NCI-H187 treated with DMSO at 0.1 percent for 48 hours (cell line): ENCODE results near the gene CDKN1A.

Experiments
- DNase-seq: peaks from one replicate; lab custom pipeline; 2025; lab: John Stamatoyannopoulos, UW

The CDKN1A gene

DNA sequence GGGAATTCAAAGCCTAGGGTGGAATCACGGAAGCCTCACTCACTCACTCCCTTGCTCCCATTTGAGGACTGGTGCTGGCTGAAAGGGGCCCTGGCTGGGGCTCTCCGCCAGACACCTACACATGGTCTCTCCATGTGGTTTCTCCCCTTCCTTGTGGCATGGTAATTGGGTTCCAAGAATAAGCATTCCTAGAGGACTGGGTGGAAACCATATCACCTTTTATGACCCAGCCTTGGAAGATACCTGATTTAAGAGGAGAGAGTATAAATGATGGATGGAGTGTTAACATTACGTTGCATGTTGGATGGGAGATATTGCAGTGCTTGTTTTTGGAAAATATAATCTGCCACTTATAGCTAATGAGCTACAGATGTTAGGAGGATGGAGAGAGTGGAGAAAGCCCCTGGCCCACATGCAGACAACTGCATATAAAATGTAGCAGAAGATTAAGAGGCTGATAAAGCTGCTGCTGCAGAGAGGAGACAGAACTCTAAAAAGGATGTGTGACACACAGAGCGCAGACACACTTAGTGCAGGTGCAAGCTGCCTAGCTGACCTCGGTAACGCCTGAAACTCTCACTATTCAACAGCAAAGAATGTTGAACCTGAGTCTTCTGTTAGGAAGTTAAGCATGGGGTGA lies 23.3 kb upstream of the CDKN1A start:
- no peak for DNase-seq

DNA sequence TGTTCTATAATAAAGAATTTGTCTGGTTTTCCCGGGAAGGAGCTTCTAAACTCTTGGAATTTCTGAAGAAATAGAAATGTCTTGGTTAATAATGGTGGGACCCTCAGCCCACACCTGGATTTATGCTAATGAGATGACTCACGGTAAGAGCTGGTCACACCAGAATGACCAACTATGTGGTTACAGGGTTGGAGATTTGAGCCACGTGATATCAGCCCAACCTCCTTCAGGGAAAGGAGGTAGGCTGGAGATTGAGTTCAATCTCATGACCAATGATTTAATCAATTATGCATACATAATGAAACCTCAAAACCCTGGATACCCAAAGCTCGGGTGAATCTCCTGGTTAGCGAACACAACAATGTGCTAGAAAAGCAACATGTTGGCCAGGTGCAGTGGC lies 22.1 kb upstream of the CDKN1A start:
- DNase-seq = no peak

DNA sequence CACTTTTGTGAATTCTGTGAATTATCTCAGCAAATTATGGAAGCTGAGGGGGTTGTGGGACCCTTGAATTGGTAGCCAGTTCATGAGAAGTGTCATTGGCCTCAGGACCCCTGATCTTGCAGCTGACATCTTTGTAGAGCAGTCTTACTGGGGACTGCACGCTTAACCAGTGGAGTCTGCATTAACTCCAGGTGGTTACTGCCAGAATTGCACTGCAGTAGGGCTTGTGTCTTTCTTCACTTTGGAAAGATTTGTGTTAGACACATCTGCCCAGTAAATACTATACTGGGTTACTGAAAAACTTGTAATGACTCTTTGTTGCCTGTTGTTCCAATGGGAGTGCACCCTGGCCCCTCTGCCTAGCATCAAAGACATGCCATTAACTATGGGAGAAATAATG lies 21.2 kb upstream of the CDKN1A start:
- DNase-seq = no peak

DNA sequence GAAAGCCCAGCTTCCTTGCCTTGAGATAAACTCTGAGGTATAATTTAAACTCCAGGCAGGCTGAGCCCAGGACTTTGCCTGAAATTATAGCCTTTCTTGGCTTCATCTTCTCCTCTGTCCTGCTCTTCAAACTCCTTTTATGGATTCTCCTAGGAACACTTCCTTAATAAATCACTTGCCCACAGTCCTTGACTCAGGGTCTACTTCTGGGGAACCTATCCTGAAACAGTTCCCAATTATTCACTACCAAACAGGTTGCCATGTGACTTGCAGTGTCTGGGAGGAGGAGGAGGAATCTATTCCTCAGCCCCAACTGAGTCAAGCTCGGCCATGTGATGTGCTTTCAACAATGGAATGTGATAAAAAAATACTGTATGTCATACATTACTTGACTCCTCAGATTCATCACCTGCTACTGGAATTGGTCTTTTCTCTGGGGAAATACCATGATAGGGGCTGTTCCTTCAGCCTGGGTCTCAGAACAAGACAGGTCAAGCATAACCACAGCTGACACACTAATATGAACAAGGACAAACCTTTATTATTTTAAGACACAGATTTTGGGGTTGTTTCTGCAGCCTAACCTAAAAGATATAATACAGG lies 20.5 kb upstream of the CDKN1A start:
- no peak for DNase-seq

DNA sequence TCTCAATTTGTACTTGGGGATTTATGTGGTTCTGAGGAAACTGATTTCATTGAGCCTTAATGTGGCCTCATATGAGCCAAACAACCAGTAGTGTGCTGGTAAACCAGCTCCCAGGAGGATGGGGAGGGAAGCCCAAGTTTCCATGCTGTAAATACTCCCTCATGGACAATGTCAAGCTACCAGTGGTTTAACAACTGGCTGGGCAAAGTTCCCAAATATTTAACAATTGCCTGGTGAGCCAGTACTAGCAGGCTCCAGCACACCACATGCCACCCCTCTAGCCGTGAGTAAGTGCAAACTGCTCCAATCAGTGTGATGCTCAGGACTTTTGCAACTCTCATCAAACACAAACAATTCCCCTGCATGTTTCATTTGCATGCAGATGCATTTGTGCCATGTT lies 19.2 kb upstream of the CDKN1A start:
- no peak for DNase-seq

DNA sequence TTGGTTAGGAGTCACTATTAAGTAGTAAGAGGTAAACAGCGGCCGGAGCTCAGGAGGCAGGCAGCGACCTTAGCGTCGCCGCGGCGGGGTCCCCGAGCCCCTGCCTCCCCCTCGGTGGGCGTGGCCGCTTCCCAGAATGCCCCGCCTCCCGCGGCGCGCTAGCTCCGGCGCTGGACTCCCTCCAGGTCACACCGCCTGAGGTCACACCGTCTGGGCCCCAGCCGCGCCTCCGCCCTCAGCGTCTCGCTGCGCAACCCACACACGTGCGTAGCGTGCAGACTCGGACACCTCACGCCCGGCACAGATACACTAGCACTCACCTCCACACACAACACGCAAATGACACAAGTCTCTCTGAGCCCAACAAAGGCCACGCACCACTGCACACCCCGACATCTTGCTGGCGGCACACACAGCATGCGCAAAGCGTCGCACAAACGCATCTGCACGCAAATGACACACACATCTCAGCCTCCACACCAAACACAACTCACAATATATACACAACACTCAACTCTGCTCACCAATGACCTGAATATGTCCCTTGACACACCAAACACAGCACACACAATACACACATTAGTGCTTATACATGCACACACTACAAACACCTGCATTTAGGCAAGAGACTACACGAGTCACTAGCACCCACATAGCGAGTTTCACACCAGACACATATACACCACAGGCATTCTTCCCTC lies 17.6 kb upstream of the CDKN1A start:
- no peak for DNase-seq

DNA sequence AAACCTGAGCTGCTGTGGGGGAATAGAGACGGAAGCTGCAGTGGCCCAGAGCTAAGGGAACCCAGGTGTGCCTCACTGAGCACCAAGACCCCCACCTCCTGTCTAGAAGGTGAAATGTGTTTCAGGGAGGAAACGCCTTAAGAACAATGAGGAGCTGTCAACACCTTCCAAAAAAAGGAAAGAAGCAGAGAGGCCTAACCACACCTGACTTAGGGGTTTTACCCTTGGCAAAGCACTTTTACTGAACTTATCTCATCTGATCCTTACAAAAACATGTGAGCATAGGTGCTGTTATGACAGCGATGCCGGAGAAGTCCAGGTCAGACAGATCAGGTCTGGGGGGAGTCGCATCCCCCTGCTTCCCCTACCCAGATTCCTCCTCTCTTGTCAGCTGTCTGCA lies 16.1 kb upstream of the CDKN1A start:
- no peak for DNase-seq

DNA sequence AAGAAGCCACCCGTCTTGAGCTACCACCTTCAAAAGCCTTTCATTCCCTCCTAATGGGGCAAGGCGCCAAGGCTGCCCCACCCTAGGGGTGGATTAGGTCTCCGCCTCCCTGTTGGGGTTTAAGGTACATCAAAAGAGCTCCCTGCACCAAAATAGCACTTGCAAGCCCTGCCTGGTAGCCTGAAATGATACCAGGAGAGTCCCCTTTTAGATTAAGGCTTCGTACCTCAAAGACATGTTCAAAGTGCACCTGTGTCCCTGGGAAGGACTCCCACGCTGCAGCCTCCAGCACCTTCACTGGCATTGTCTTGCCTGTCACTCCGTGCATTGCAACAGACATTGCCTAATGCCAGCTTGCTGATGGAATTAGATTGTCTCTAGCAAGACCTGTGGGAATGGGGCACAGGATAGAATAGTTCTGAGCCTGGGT lies 15.7 kb upstream of the CDKN1A start:
- no peak for DNase-seq

DNA sequence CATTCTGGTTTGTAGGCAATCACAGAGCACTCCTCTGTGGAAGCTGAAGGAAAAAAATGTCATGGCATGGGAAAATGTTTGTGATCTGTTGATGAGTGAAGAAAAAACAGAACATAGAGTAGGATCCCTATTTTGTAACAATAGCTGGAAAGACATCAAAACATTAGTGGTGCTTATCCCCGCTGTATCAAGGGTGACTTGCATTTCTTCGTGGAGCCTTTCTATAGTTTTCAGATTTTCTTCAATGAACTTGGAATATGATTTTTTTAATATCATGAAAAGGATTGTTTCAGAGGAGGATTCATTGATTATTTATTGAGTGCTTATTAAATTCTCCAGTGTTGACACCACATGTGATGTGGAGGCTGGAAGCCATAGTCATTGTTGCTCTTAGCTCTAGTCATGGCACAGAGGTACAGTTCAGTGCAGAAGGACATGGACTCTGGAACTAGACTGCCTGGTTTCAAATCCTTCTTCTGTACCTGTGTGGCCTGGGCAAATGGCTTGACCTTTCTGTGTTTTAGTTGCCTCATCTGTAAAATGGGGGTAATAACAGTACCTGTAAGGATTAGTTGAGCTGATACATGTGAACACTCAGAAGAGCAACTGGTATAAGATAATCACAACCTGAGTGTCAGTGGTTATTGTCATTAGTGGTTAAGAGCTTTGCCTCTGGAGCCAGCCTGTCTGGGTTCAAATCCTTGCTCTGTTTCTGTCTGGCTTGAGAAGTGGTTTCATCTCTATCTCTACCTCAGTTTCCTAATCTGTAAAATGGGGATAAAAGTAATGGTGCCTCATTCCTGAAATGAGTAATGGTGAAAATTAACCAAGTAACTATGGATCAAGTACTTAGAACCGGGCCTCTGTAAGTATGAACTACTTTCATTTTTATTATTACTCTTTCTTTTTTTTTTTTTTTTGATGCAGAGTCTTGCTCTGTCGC lies 14.7 kb upstream of the CDKN1A start:
- no peak for DNase-seq

DNA sequence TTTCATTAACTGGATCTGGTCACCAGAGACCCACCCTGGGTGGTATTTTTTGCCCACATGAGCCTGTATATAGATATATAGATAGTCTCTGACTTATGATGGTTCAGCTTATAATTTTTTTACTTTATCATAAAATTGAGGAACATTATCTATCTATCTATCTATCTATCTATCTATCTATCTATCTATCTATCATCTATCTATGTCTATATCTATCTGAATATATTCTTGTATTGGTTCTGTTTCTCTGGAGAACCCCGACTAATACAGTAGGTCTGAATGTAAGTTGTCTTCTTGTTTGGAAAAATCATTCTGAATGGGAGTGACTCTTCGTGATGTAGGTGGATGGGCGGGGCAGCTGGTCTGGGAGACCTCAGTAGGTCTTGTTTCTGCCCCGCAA lies 13.3 kb upstream of the CDKN1A start:
- DNase-seq = no peak

DNA sequence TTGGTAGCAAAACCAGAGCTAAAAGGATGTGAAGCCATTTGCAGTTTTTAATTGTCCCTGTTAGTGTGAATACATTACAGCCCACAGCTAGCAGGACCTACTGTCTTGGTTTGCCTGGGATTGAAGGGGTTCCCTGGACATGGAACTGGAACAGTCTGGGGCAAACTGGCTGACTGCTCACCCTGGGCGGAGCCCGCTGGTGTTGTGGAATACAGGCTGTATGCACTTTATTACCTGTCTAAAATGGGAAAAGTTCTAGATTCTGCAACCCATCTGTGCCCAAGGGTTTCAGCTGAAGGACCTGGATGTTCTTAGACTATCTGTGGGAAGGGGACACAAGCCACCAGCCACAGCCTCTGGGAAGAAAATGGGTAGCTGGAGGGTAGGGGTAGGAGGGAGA lies 12.2 kb upstream of the CDKN1A start:
- DNase-seq = no peak

DNA sequence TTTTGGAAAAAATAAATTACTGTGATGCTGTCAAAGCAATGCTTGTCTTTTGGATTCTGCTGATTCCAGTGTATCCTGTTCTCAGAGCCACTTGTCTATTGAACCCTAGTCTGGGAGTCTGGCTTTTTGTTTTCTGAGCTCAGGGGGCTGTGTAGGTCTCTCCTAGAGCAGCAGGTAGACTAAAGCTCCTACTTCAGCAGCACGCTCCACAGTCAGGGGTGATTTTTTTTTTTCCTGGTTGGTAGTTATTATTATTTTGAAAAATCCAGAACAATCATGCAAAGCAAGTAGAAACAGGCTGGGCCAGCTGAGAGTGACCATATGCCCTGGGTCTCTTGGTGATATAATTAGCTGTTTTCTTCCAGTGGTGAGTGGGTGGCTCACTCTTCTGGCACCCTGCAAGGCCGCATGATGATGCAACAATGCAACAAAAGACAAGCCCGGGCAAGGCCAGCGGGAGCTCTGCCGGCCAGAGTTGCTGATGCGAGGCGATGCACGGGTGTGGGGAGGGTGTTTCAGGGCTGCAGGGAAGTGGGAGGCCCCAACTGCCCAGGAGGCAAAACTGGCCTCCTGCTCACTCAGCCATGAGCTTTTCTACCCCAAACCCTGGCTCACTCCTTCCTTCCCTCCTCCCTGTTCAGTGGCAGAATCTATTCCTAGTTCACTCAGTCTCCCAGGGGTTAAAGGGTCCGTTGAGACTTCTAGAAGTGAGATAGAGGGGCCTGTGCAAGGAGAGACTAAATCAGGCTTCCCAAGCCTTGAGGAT lies 11.5 kb upstream of the CDKN1A start:
- peak; percentile 35 for DNase-seq

DNA sequence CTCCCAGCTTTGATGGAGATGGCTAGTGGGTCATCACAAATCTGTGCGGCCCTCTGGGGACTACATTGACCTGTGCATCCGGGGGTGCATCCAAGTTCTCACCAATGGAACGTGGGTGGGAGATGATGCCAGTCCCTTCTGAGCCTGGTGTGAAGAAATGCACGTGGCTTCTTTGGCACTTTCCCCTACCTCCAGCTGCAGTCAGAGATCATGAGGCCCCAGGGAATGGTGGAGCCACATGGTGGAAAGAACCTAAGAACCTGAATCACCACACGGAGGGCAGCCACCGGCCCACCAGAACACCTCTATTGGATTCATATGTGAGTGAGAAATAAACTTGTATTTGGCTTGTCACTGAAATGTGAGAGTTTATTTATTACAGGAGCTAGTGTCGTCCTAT lies 9.9 kb upstream of the CDKN1A start:
- no peak for DNase-seq

DNA sequence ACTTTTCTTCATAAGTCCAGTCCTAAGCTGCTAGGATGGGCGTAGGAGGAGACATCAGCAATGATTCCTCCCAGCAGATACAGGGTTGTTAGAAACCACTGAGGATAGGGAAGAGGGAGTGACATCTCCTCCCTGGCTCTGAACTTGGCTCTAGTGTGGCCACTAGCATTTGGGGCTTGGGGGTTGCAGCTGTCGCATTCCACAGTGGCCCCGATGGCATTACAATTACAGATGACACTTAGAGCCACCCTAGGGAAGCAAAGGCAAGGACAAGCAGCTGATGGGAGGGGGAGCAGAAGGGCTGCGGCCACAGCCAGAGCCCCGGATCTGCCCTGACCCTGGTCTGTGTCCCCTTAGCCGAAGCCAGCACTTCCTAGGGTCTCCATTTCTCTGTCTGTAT lies 9.5 kb upstream of the CDKN1A start:
- DNase-seq = no peak

DNA sequence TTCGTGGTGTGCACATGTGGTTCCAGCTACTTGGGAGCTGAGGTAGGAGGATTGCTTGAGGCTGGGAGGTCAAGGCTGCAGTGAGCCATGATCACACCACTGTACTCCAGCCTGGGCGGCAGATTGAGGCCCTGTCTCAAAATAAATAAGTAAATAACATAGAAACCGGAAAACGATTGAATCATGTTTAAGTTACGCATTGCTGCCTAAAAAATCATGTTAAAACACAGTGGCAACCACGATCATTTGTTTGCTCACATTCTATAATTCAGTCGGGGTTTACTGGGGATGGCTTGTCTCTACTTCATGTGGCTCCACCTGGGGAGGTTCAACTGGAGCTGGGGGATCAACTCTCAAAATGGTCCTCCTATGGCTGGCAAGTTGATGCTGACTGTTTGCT lies 8.2 kb upstream of the CDKN1A start:
- no peak for DNase-seq

DNA sequence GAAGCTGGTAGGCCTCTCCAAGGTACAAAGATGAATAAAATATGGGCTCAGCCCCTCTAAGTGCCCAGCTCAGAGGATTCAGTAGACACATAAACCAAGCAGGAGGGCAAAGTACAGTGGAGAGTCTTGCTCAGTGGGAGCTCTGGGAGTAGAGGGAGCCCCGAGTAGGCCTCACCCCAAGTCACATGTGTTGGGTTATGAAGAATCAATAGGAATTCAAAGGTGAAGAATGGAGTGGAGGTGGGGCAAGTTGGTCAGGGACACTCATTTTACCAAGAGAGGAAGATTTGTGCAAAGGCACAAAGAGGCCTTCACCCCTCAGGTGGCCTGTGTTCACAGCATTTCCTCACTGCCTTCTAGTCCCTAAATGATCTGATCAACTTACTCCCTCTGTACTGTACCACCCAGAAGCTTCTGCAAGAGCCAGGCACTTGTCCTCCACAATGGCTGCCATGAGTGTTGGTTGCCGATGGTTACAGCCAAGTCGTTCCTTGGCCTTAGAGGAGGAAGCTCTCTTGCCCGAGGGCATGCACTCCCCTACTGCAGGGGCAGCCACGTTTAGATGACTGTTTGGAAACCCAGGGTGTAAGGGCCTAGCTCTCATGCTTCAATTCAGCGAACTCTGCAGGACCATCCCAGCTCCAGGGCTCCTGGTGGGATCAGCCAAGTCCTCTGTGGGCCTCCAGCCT lies 6.7 kb upstream of the CDKN1A start:
- DNase-seq = no peak

DNA sequence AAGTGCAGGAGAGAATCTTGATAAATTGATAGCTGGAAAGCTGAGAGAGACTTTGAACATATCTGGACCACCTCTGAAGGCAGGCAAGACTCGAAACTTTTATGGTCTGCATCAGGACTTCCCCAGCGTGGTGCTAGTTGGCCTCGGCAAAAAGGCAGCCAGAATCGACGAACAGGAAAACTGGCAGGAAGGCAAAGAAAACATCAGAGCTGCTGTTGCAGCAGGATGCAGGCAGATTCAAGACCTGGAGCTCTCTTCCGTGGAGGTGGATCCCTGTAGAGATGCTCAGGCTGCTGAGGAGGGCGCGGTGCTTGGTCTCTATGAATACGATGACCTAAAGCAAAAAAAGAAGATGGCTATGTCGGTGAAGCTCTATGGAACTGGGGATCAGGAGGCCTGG lies 4.6 kb upstream of the CDKN1A start:
- no peak for DNase-seq

DNA sequence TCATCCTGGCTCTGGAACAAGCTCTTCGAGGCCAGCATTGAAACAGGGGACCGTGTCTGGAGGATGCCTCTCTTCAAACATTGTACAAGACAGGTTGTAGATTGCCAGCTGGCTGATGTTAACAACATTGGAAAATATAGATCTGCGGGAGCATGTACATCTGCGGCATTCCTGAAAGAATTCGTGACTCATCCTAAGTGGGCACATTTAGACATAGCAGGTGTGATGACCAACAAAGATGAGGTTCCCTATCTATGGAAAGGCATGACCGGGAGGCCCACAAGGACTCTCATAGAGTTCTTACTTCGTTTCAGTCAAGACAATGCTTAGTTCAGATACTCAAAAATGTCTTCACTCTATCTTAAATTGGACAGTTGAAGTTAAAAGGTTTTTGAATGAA lies 3.6 kb upstream of the CDKN1A start:
- DNase-seq = no peak

DNA sequence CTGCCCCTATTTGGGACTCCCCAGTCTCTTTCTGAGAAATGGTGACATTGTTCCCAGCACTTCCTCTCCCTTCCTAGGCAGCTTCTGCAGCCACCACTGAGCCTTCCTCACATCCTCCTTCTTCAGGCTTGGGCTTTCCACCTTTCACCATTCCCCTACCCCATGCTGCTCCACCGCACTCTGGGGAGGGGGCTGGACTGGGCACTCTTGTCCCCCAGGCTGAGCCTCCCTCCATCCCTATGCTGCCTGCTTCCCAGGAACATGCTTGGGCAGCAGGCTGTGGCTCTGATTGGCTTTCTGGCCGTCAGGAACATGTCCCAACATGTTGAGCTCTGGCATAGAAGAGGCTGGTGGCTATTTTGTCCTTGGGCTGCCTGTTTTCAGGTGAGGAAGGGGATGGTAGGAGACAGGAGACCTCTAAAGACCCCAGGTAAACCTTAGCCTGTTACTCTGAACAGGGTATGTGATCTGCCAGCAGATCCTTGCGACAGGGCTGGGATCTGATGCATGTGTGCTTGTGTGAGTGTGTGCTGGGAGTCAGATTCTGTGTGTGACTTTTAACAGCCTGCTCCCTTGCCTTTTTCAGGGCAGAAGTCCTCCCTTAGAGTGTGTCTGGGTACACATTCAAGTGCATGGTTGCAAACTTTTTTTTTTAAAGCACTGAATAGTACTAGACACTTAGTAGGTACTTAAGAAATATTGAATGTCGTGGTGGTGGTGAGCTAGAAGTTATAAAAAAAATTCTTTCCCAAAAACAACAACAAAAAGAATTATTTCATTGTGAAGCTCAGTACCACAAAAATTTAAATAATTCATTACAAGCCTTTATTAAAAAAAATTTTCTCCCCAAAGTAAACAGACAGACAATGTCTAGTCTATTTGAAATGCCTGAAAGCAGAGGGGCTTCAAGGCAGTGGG lies 2.1 kb upstream of the CDKN1A start:
- no peak for DNase-seq
